Activated naive CD4-positive, alpha-beta T cell treated with anti-CD3 and anti-CD28 coated beads, Interleukin-2, amount 10 ng/mL, durations not matched to agents 7 days and 5 days (primary cell): ENCODE measurements around the gene EMILIN1.
A peak's percentile ranks its signal among the peaks of the same experiment; 100 is the strongest.

Experiments
- CTCF ChIA-PET: fragments of 350-600 bp; sonication (Branson Sonifier 250); formaldehyde crosslinking; loops from one replicate; lab custom pipeline; 2021; ENCODE audit warnings: antibody characterized with exemption; lab: Charles Lee
- DNase-seq: peaks from one replicate; pipeline ENCODE4 v3.0.0-alpha.2; 2020
- H3K27ac Mint-ChIP-seq: one replicate; pipeline ENCODE4 v1.8.0; 2021; ENCODE audit warnings: mild to moderate bottlenecking, moderate library complexity, mixed read lengths
- H3K27me3 Mint-ChIP-seq: one replicate; pipeline ENCODE4 v1.8.0; 2021; ENCODE audit warnings: mild to moderate bottlenecking, mixed read lengths
- H3K36me3 Mint-ChIP-seq: one replicate; pipeline ENCODE4 v1.8.0; 2021; ENCODE audit warnings: mixed read lengths
- H3K4me1 Mint-ChIP-seq: one replicate; pipeline ENCODE4 v1.8.0; 2021; ENCODE audit warnings: mixed read lengths
- H3K4me3 Mint-ChIP-seq: one replicate; pipeline ENCODE4 v1.8.0; 2021; ENCODE audit warnings: mild to moderate bottlenecking, moderate library complexity, mixed read lengths
- H3K9me3 Mint-ChIP-seq: one replicate; pipeline ENCODE4 v1.8.0; 2021; ENCODE audit warnings: mixed read lengths

The EMILIN1 gene

DNA sequence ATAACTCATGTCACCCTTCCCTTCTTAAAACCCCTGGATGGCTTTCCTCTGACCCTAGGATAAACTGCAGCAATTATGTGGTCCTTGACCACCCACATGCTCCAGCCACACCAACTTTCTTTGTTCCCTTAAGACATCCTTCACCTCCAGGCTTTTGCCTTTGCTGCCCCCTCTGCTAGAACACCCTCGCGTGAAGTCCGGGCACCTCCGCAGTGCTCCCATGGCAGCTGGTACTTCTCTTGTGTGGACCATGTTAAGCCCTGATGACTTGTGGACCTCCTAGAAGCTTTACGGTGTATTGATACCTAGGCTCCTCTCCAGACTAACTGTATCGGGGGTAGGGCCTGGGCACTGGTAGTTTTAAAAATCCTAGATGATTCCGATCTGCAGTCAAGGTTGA, 44.4 kb downstream of the EMILIN1 start:
- no peak for DNase-seq
- Mint-ChIP-seq H3K36me3 (no peaks in the 10 kb centered on the region), H3K27ac (no peak overlapping the region), H3K4me3 (peak overlapping the region; percentile 71), H3K9me3 (no peaks in the 10 kb centered on the region), H3K27me3 (peaks cover 56% of the 10 kb centered on the region), H3K4me1 (peaks cover 22% of the 10 kb centered on the region)
- CTCF ChIA-PET, result interaction anchor here (0.8 to 2.6 kb wide), 9 partner anchors 10 to 180 kb away, joined by 3 to 19 read pairs (median 4); partner anchors contain the start of genes AGBL5 and PREB

- peak; percentile 76 for DNase-seq
- H3K4me3 Mint-ChIP-seq, result peak within 1 kb of the TSS; percentile 73
- H3K9me3 Mint-ChIP-seq, result no peaks in the 10 kb centered on the region
- H3K4me1 Mint-ChIP-seq, result peaks cover 20% of the 10 kb centered on the region
- H3K27me3 Mint-ChIP-seq, result peaks cover 48% of the 10 kb centered on the region
- CTCF ChIA-PET, result interaction anchor here (0.8 to 2.6 kb wide), 9 partner anchors 10 to 179 kb away, joined by 3 to 19 read pairs (median 4); partner anchors contain the start of genes AGBL5 and PREB
- peak within 1 kb of the TSS; percentile 17 for H3K27ac Mint-ChIP-seq
- no peaks in the 10 kb centered on the region for H3K36me3 Mint-ChIP-seq
These were observed 45.1 kb downstream of the EMILIN1 start, which contains the start of gene ABHD1 for GRCh38 chr2:27123302-27124150. Gene ABHD1, plus strand, starts transcription at chr2:27123815. Its CDS starts 134 bp downstream, at chr2:27123949.

DNA sequence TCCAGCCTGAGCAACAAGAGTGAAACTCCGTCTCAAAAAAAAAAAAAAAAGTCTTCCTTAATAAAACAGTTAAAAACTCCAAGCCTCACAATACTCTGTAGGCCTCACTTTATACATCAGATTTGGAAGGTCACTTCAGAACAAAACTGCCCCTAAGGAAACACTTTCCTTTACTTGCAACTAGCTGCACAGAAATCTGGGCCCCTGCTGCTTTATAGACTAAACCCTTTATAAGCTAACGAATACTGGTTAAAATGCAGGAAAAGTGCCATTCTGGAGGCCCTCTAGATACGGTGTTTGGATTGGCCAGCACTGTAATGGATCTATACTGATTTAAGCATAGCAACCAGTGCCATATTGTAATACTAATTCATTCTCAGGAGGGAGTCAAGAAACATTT, 46.7 kb downstream of the EMILIN1 start:
- Mint-ChIP-seq H3K27me3 (peaks cover 34% of the 10 kb centered on the region), H3K9me3 (no peaks in the 10 kb centered on the region), H3K36me3 (peaks cover 6% of the 10 kb centered on the region), H3K4me1 (peaks cover 10% of the 10 kb centered on the region), H3K4me3 (no peak overlapping the region), H3K27ac (no peak overlapping the region)
- CTCF ChIA-PET, result interaction anchor here (1.0 to 2.6 kb wide), 2 partner anchors 8 to 558 kb away, joined by 3 to 19 read pairs; partner anchors contain the start of gene PREB
- DNase-seq, result no peak

- CTCF ChIA-PET, result interaction anchor here (0.7 to 1.1 kb wide), 2 partner anchors 144 to 290 kb away, joined by 3 read pairs; no protein-coding TSS in a partner anchor
- Mint-ChIP-seq H3K9me3 (no peaks in the 10 kb centered on the region), H3K4me3 (no peak overlapping the region), H3K36me3 (peaks cover 14% of the 10 kb centered on the region), H3K27me3 (peaks cover 22% of the 10 kb centered on the region), H3K27ac (no peak overlapping the region), H3K4me1 (peaks cover 12% of the 10 kb centered on the region)
- no peak for DNase-seq
These were observed 47.9 kb downstream of the EMILIN1 start for GRCh38 chr2:27126252-27126710.

- no peak overlapping the region for H3K4me3 Mint-ChIP-seq
- CTCF ChIA-PET, result no interaction called here
- H3K27me3 Mint-ChIP-seq, result peaks cover 4% of the 10 kb centered on the region
- no peaks in the 10 kb centered on the region for H3K9me3 Mint-ChIP-seq
- H3K27ac Mint-ChIP-seq, result no peak overlapping the region
- H3K4me1 Mint-ChIP-seq, result peaks cover 22% of the 10 kb centered on the region
- H3K36me3 Mint-ChIP-seq, result peaks cover 20% of the 10 kb centered on the region
- DNase-seq, result no peak
These were observed 49.7 kb downstream of the EMILIN1 start for GRCh38 chr2:27127883-27128667.

DNA sequence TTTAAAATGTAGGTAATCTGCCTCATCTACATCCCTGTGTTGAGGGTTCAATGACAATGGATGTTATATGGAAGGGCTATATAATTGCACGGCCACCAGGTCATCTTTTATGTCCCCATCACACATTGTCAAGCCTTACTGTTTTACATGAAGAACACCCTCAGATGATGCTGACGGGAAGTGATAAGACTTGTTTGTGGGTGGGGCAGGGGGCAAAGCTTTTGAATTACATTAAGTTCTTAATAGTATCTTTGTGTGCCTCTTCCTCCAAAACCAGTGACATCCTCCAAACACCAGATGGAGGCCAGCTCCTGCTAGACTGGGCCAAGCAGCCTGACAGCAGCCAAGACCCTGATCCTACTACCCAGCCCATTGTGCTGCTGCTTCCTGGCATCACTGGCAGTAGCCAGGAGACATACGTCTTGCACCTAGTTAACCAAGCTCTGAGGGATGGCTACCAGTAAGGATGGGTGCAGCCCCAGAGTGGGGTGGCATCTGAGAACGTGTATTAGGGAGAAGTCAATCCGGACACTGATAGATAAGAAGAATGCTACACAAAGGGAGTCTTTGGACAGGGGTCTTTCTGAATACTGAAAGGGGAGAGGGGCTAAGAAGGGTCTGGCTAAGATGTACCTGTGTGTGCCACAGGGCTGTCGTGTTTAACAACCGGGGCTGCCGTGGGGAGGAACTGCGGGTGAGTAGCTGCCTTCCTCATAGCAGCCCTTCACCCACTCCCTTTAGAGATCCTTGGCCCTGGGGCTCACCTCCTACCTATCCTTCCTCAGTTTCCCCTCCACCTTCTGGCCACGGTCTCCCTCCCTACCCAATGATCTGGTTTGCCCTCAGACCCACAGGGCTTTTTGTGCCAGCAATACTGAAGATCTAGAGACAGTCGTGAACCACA, 50.5 kb downstream of the EMILIN1 start:
- H3K9me3 Mint-ChIP-seq, result no peaks in the 10 kb centered on the region
- H3K27me3 Mint-ChIP-seq, result no peaks in the 10 kb centered on the region
- no peak overlapping the region for H3K4me3 Mint-ChIP-seq
- H3K36me3 Mint-ChIP-seq, result peaks cover 25% of the 10 kb centered on the region
- no peak overlapping the region for H3K27ac Mint-ChIP-seq
- DNase-seq, result no peak
- CTCF ChIA-PET, result no interaction called here
- H3K4me1 Mint-ChIP-seq, result peaks cover 25% of the 10 kb centered on the region

DNA sequence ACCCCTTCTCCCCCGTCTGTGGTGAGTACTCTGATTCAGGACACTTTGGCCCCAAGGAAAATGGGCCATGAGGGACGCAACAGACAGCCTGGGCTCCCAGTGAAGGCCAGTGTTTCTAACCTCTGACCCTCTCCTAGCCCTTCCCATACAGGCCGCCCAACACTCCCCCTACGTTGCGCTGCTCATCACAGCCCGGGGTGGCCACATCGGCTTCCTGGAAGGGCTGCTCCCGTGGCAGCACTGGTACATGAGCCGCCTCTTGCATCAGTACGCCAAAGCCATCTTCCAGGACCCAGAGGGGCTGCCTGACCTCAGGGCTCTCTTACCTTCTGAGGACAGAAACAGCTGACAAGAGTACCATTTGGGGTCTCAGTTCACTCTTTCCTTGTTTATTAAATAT, 52.0 kb downstream of the EMILIN1 start:
- Mint-ChIP-seq H3K4me3 (no peak overlapping the region), H3K27ac (no peak overlapping the region), H3K36me3 (peaks cover 26% of the 10 kb centered on the region), H3K9me3 (no peaks in the 10 kb centered on the region), H3K4me1 (peaks cover 29% of the 10 kb centered on the region), H3K27me3 (peaks cover 4% of the 10 kb centered on the region)
- DNase-seq, result no peak
- CTCF ChIA-PET, result no interaction called here

DNA sequence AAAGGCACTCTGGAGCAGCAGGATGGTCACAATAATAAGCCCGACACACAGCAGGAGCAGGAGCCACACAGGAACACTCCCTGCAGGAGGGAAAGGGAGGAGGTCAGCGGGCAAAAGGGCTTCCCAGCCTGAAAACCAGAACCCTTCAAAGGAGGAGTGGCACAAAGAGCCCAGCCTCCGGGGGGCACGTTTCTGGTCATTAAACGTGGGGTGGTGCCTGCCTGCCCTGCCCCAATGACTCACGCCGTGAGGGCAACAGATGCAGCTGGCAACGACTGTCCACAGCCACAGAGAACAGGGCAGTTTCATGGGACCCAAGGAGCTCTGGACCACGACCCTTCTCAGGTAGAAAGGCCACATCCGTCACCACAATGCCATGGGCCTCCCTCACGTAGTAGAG, 53.0 kb downstream of the EMILIN1 start:
- Mint-ChIP-seq H3K9me3 (no peaks in the 10 kb centered on the region), H3K36me3 (peaks cover 26% of the 10 kb centered on the region), H3K4me3 (no peak overlapping the region), H3K27ac (no peak overlapping the region), H3K27me3 (peaks cover 4% of the 10 kb centered on the region), H3K4me1 (peaks cover 32% of the 10 kb centered on the region)
- CTCF ChIA-PET, result interaction anchor here (2.4 to 3.4 kb wide), 2 partner anchors 8 to 172 kb away, joined by 8 to 19 read pairs; partner anchors contain the start of gene ABHD1
- no peak for DNase-seq

GRCh38 chr2:27133195-27133875, 54.9 kb downstream of the EMILIN1 start:
- no peaks in the 10 kb centered on the region for H3K9me3 Mint-ChIP-seq
- H3K4me1 Mint-ChIP-seq, result peaks cover 32% of the 10 kb centered on the region
- peaks cover 14% of the 10 kb centered on the region for H3K27me3 Mint-ChIP-seq
- peak; percentile 43 for DNase-seq
- H3K27ac Mint-ChIP-seq, result peak overlapping the region; percentile 97
- CTCF ChIA-PET, result interaction anchor here (0.8 to 3.4 kb wide), 5 partner anchors 10 to 170 kb away, joined by 3 to 19 read pairs (median 3); partner anchors contain the start of gene ABHD1
- H3K36me3 Mint-ChIP-seq, result peaks cover 26% of the 10 kb centered on the region
- peak overlapping the region; percentile 94 for H3K4me3 Mint-ChIP-seq

DNA sequence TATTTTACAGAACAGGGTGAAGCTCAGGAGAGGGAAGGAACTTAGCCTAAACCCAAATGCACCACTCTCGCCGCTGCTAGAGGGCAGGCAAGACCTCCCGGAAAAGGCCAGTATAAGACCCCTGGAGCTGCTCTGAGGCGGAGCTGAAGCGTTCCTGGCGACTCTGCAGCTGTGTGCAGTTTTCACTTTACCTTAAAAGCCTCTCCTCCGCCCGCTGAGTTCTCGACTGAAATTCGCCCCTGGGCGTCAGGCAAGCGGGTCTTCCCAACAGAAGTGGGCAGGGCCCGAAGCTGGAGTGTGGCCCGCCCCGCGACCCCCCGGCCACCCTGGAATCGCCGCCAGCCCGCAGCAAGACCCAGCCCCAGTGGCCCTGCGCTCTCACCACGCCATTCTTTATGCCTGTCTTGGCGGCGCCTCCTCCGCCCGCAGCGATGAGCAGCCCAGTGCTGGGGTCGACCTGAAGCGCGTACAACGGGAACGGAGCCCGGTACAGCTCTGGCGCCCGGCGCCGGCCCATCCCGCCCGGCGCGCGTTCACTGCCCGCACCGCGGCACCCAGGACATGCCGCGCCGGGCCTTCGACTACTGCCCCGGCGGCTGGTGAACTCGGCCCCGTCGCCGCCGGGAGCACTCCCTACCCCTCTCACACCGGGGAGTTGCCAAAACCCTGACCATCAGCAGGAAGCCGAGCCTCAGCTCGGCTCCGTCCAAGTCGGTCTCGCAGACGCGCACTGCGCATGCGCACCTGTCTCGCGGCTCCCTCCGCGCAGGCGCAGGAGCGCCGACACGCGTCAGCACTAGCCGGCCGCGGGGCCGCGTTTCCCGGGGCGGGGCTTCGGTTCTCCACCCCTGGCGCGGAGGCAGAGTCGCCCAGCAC, 55.7 kb downstream of the EMILIN1 start, which contains the start of gene PREB:
Gene PREB (minus strand): TSS at position 732 of the 876 bp plus-strand sequence. CDS start 215 bp downstream, at position 517.
- peaks cover 32% of the 10 kb centered on the region for H3K4me1 Mint-ChIP-seq
- H3K9me3 Mint-ChIP-seq, result no peaks in the 10 kb centered on the region
- H3K27ac Mint-ChIP-seq, result peak within 1 kb of the TSS; percentile 97
- peak; percentile 98 for DNase-seq
- peaks cover 22% of the 10 kb centered on the region for H3K27me3 Mint-ChIP-seq
- H3K36me3 Mint-ChIP-seq, result peaks cover 24% of the 10 kb centered on the region
- CTCF ChIA-PET, result interaction anchor here (0.8 to 3.4 kb wide), 7 partner anchors 10 to 169 kb away, joined by 3 to 19 read pairs (median 3); partner anchors contain the start of gene ABHD1
- H3K4me3 Mint-ChIP-seq, result peak within 1 kb of the TSS; percentile 94

- CTCF ChIA-PET, result interaction anchor here (0.9 to 3.4 kb wide), 3 partner anchors 11 to 38 kb away, joined by 3 to 19 read pairs (median 3); partner anchors contain the start of gene ABHD1
- Mint-ChIP-seq H3K27me3 (peaks cover 22% of the 10 kb centered on the region), H3K9me3 (no peaks in the 10 kb centered on the region), H3K4me3 (peak overlapping the region; percentile 94), H3K4me1 (peaks cover 32% of the 10 kb centered on the region), H3K36me3 (peaks cover 22% of the 10 kb centered on the region), H3K27ac (peak overlapping the region; percentile 97)
- DNase-seq, result no peak
These were observed 56.5 kb downstream of the EMILIN1 start for GRCh38 chr2:27134781-27135477.
